Activated CD4-positive, alpha-beta T cell treated with anti-CD3 and anti-CD28 coated beads, Interleukin-2, amount 50 U/mL, for 24 hours (primary cell): ENCODE measurements around the gene ATOH8.
"Not testable (repeated sequence)": the region's sequence is repeated elsewhere in the genome, so short reads cannot be mapped to it uniquely, and the experiment has no call there.

Experiments
- DNase-seq, 2 donors: peaks; one replicate each; pipeline ENCODE4 v3.0.0-alpha.2; 2020; ENCODE audit warnings: low read depth in 1 of 2, low spot score in 1 of 2

ATOH8 gene, protein sequence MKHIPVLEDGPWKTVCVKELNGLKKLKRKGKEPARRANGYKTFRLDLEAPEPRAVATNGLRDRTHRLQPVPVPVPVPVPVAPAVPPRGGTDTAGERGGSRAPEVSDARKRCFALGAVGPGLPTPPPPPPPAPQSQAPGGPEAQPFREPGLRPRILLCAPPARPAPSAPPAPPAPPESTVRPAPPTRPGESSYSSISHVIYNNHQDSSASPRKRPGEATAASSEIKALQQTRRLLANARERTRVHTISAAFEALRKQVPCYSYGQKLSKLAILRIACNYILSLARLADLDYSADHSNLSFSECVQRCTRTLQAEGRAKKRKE

DNA sequence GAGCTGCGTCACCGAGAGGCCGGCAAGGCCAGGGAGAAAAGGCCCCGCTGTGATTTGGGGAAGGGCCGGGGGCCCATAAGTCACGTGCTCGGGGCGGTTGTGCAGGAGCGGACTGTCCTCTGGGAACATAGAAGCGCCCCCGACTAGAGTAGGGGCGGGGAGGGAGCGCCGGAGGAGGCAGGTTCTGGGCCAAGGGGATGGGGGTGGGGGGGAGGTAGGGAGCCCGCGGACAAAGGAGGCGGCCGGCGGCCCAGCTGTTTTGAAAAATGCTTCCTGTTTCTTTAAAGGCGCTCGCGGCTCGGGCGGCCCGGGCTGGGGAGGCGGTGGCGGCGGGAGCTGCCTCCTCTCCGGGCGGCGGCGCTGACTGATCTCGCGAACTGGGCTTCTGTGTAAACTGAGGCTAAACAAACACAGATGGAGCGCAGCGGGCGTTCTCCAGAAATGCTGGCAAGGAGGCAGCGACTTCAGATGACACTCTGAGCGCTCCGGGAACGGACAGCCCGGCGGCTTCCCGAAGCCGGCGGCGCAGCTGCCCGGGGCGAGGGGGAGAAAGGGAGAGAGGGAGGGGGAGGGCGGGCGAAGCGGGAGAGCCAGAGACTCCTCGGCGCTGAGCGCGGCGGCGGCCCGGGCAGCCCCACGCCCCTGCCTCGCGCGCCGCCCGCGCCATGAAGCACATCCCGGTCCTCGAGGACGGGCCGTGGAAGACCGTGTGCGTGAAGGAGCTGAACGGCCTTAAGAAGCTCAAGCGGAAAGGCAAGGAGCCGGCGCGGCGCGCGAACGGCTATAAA lies at the start of gene ATOH8:
TSS of gene ATOH8 (plus strand) at position 467 of the 788 bp plus-strand sequence. CDS start at position 666, 199 bp downstream.
- DNase-seq = no peak

DNA sequence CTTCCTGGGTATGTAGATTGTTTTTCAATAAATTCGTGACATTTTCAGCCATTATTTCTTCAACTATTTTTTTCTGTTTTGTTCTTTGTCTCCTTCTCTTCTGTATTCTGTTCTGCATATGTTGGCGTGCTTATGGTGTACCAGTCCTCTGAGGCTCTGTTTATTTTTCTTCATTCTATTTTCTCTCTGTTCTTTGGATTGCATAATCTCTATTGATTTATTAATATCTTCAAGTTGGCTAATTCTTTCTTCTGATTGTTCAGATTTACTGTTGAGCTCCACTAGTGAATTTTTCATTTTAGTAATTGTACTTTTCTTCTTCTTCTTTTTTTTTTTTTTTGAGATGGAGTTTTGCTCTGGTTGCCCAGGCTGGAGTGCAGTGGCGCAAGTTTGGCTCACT lies 49.8 kb upstream of the ATOH8 start:
- no peak for DNase-seq

- no peak for DNase-seq
These were observed 48.8 kb upstream of the ATOH8 start for GRCh38 chr2:85704800-85705679.

DNA sequence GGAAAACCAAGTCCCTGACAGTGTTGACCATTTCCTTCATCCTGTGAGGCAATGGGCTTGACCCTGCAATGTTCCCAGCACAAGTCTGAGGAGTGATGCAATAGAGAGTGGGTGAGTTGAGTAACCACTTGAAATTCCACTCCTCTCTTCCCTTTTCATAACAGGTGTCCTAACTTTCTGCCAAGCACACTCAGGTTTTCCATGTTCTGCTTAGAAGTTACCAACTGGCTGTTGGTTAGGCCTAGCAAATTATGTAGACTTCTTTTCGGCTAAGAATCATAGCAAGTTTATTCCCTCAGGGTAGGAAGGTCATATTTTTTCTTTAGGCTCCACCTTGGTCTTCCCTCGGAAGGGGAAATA lies 48.1 kb upstream of the ATOH8 start:
- DNase-seq = no peak

DNA sequence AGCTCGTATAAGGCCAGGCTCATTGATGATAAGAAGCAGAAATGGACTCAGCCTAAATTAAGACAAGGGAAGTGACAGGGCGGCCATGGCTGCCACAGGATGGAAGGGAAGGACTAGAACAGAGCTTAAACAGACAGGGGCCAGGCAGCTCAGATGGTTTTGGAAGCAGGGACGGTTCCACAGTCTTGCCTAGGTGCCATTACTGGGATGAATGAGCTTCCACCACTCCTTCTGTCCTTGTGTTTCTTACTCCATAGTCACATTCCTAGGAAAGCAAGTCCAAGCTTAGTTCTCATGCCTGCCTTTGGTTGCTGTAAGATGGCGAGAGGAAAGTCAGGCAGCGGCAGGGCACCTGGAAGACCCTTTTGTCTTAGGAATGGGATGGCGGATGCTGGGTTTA lies 47.7 kb upstream of the ATOH8 start:
- no peak for DNase-seq

DNA sequence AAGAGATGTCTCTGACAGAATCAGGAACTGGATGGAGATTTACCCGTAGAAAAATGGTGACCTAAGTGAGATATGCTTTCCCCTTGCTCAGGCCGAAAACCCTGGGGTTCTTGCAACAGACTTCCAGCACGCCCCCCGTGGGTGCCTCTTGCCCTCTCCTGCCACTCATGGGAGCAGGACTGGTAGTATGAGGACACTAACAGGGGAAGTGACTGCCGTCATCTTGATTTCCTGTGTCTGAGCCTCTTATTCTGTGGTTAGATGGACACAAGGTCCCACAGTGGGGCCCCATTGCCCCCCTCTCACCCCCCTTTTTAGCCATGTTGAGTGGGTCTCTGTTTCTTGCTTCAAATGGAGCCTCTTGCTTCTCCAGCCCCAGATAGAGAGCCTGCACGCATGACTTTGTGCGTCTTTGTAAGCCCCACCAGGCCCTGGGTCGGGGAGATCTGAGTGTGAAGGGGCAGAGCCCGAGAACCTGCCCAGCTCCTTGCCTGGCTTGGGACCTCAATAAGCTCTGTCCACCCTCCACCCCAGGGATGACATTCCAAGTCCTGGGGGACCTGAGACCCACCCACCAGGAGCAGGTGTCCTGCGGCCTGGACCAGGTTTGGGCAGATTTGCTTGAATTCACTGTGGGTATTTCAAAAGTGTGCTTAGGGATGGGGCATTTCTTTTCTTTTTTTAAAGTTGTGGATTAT lies 47.0 kb upstream of the ATOH8 start:
- no peak for DNase-seq

GRCh38 chr2:85707304-85707703 lies 46.5 kb upstream of the ATOH8 start:
- DNase-seq = peak in 1 of 2 donors; percentile 75

- DNase-seq = no peak
These were observed 45.1 kb upstream of the ATOH8 start for GRCh38 chr2:85708641-85709040.

DNA sequence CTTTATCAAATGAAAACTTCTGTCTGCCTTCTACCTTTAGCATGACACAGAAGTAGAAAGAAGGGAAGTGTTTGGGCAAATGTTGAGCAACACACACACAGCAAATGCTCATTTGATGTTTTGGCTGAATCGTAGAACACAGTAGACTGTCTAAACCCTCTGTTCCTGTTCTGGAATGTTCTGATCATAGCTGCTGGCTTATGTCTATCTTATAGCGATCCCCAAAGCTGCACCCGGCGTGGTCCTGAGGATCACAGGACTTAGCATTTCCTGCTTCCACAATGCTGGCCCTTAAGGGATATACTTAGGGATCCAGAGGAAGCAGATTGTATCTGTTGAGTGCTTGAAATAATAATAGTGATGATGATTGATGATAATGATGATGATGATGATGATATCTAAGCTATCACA lies 44.4 kb upstream of the ATOH8 start:
- DNase-seq = no peak

DNA sequence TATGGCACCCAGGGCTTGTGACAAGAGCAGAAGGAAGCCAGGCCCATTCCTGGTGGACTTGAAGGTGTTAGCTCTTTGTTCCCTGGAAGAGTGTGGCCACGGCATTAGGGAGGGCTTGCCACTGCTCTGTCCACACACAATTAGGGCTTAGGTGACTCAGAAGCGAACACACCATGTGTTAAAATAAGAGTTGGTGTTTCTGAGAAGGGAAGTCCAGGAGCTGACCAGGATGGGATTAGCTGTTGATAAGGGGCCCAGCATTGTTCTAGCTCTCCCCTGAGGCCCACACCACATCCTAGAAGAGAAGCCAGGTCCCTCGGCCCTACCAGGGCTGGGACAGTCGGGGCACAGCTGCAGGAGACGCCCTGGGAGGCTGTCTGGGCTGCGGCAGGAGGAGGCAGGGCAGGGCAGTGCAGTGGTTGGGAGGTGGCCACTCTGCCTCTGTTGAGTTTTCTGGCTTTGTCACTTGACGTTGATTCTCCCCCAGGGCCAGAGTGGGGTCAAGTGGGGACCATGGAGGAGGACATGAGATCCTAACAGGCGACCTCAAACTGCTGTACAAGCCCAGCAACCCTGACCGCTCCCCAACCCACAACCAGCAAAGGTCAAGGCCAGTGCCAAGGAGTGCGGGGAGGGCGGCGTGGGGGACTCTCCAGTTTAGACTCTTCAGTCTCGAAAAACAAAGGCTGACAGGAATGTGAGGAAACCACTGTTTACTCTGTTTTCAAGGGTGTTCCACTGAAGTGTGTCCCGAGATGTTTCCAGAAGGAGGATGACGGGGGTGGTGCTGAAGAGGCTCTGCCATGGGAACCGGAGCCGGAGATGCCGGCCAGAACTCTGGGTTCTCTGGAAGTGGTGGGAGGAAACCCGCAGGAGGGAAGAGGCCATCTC lies 42.9 kb upstream of the ATOH8 start:
- DNase-seq = no peak

DNA sequence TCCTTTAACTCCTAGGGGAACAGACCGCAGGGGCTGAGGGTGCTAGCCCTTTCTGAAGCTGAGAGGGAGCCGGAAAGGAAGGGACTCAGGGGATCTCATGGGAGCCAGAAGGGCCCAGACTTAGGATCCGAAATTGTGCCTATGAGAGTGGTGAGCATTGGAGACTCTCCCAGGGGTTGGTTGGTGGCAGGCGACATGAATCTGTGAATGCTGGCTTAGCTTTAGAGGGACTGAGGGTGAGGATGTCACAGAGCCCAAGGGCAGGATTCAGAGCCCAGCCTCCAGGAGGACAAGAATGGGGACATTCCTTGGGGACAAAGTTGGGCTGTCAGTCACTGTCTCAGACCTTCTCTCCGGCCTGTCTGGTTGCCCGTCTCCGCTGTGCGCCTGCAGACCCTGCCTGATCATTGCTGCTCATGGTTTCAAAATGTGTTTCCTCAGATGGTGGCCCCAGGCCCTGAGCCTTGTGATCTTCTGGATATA lies 42.2 kb upstream of the ATOH8 start:
- DNase-seq = no peak

DNA sequence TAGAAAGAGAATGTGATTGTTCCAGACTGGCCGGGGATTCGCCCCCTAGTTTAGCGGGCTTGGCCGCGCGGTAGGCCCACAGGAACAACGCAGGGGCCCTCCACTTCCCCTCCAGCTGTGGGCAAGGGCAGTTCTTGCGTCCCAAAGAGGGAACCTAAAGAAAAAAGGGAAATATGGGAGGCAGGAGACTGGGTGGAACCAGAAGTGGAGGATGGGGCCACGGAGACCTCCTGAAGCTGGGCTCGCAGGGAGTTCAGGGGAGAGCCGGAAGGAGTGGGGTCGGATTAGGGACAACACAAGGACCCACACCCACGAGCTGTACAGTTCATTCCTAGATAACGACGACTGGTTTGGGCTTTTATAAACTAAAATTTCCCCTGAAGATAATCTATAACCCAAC lies 41.5 kb upstream of the ATOH8 start:
- no peak for DNase-seq

DNA sequence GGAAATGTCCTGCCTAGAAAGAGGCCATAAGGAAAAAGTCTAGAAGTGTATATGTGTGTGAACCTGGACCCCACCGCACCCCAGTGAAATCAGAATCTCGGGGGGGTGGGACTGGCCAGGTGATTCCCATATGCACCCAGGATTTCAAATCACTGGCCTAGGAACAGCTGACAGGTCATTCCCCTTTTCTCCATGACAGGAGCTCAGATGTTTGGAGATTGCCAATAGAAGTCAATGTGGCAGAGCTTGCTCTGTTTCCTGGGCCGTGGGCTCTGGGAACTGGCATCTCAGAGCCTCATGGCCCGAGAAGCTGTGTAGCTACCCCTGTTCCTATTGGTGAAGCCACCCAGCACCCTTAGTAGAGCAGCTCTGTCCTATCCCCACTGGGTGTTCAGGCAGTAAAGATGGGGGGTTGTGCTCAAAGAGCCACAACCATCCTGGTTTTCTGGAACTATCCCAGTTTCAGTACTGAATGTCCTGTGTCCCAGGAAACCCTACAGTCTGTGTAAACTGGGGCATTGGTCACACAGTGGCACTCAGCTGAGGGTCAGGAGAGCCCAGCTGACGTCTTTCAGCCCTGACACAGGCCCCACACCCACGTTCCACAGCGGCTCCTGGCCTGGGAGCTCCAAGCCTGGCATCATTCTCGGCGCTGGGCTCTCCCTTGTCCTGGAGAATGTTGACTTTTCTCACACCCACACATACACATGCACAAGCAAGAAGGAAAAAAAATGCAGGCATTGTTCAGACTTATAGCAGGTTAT lies 40.8 kb upstream of the ATOH8 start:
- no peak for DNase-seq

GRCh38 chr2:85713836-85714235 lies 40.0 kb upstream of the ATOH8 start:
- DNase-seq = no peak

GRCh38 chr2:85714421-85714820 lies 39.4 kb upstream of the ATOH8 start:
- DNase-seq = not testable (repeated sequence)

GRCh38 chr2:85714841-85715240 lies 39.0 kb upstream of the ATOH8 start:
- no peak for DNase-seq

DNA sequence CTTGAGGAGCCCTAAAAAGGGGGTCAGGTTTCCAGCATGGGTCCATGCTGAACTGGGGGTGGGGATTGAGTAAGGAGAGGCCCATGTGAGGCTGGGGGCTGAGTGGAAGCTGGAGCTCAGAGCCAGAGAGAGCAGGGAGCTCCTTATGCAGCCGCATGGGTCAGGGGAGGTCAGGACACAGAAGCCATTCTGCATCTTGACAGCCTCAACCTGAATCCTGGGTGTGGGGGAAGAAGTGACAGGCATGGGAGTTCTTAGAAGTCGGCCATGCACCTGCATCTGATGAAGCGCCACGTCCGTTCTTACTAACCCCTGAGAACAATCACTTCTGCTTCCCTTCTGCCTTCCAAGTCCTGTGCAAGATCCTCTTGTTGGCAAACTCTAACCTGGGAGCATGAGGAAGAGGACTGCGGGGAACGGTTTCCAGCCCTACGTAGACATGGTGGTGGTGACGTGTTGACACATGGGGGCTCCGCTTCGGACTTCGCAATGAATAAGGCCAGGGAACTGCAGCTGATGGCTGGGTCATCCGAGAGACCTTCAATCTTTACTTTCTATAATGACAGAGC lies 37.4 kb upstream of the ATOH8 start:
- DNase-seq = no peak

DNA sequence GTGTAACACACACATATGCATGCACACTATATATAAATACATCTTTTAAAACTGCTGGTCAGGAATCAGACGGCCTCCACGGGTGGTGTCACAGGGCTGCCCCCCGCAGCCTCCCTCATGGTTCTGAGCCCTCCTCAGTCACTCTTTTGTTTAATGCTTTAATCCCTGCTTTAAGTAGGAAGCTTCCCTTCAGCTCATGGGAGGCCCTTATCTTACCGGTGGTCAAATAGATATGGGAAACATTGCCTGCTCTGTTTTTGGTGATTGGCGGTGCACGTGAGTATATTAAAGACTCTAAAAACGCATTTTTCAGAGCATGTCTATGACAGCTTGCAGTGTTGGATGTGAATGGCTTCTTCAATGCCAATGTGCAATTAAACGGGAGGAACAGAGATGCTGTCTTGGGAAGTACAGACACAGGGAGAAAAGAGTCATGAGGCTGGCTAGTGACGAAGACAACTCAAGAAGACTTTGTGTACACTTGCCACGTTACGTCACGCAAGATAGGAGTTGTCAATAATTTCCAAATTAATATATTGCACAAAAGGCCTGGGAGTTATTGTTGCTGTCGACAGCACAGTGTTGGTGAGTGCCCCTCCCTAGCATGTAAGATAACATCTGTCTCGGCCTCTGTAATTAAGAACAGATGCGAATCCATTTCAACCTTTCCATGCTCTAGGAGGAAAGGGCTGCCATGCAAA lies 36.3 kb upstream of the ATOH8 start:
- no peak for DNase-seq
